Colonic mucosa (tissue), 4 donors: ENCODE results near the gene CD200R1L. TPM values are rescaled to one million over a fixed set of nuclear protein-coding genes. Genes with fewer than 3 reads are reported as not detected.

Source experiments
- DNase-seq: peaks from one replicate; pipeline ENCODE4 v3.0.0-alpha.2; 2020
- H3K27ac ChIP-seq: fragments of 200-600 bp; one replicate; pipeline ENCODE4 v1.8.0; 2021
- H3K27me3 ChIP-seq: fragments of 200-600 bp; one replicate; pipeline ENCODE4 v1.8.0; 2021
- H3K36me3 ChIP-seq: fragments of 200-600 bp; one replicate; pipeline ENCODE4 v1.8.0; 2021
- H3K4me1 ChIP-seq: fragments of 200-600 bp; one replicate; pipeline ENCODE4 v1.8.0; 2021; ENCODE audit warnings: mild to moderate bottlenecking
- H3K4me3 ChIP-seq: fragments of 200-600 bp; one replicate; pipeline ENCODE4 v1.8.0; 2021
- H3K9ac ChIP-seq, 2 donors: one replicate each; pipeline ENCODE4 v1.7.0; 2013; ENCODE audit warnings: control low read depth in 2 of 2, low read depth in 2 of 2, low read length in 2 of 2
- H3K9me3 ChIP-seq: fragments of 200-600 bp; one replicate; pipeline ENCODE4 v1.8.0; 2021
- CTCF ChIP-seq: fragments of 200-600 bp; IDR thresholded peaks from one replicate; pipeline ENCODE4 v1.8.0; 2022; ENCODE audit warnings: antibody characterized with exemption, mild to moderate bottlenecking
- intact Hi-C: fragments of 100-400 bp; cut with DNase I; formaldehyde crosslinking; loops from one replicate; pipeline ENCODE4 v1.14.1; 2022
- total RNA-seq, 2 donors: library from RNA; stranded (reverse); fragmentation: NEBNext Ultra II Directional in 1 of 2; extraction: Animal tissue kit (Norgen Biotek cat#: 25700) in 1 of 2; gene quantifications; one replicate each; pipeline ENCODE4 v1.2.1, GENCODE V29; 2021
- donor health status: healthy.
- donor health status: DM: no; HTN: no; CAD: no.
- donor health status: DM: no; HTN: no; CAD: no.

The CD200R1L gene
- total RNA-seq, 2 donors from 2014 or later: not detected

DNA sequence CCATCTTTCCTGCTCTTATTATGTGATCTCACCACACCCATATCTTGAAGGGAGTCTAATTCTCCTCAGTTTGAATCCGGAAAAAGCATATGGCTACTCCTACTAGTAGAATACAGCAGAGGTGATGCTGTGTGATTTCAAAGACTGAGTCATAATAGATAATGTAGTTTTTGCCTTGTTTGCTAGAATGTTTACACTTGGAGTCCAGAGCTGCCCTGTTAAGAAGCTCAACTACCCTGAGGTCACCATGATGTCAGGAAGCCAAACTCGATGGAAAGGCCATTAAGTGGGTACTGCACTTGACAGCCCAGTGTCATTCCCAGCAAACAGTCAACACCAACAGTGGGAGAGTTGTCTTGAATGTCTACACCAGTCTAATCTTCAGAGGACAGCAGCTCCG is 56.9 kb downstream of the CD200R1L start:
- Histone ChIP-seq H3K27me3 (no peaks in the 10 kb centered on the region), H3K36me3 (no peaks in the 10 kb centered on the region), H3K4me3 (no peak overlapping the region), H3K4me1 (no peaks in the 10 kb centered on the region), H3K9ac (no peak overlapping the region), H3K27ac (no peak overlapping the region), H3K9me3 (no peaks in the 10 kb centered on the region)
- DNase-seq: no peak
- intact Hi-C loops: no loop called here
- no peak for TF ChIP-seq CTCF

- Histone ChIP-seq H3K27me3 (no peaks in the 10 kb centered on the region), H3K9ac (no peak overlapping the region), H3K4me1 (no peaks in the 10 kb centered on the region), H3K4me3 (no peak overlapping the region), H3K36me3 (no peaks in the 10 kb centered on the region), H3K27ac (no peak overlapping the region), H3K9me3 (no peaks in the 10 kb centered on the region)
- intact Hi-C loops: no loop called here
- no peak for DNase-seq
- no peak for TF ChIP-seq CTCF
These were observed 59.6 kb downstream of the CD200R1L start for GRCh38 chr3:112786881-112787579.

- H3K9me3 ChIP-seq: no peaks in the 10 kb centered on the region
- no peak overlapping the region for H3K4me3 ChIP-seq
- DNase-seq: no peak
- intact Hi-C loops: no loop called here
- no peak for TF ChIP-seq CTCF
- H3K36me3 ChIP-seq: no peaks in the 10 kb centered on the region
- H3K9ac ChIP-seq: no peak overlapping the region
- H3K27ac ChIP-seq: no peak overlapping the region
- no peaks in the 10 kb centered on the region for H3K27me3 ChIP-seq
- no peaks in the 10 kb centered on the region for H3K4me1 ChIP-seq
These were observed 60.6 kb downstream of the CD200R1L start for GRCh38 chr3:112786002-112786590.

- Histone ChIP-seq H3K4me1 (no peaks in the 10 kb centered on the region), H3K4me3 (no peak overlapping the region), H3K9me3 (no peaks in the 10 kb centered on the region), H3K9ac (no peak overlapping the region), H3K27me3 (no peaks in the 10 kb centered on the region), H3K27ac (no peak overlapping the region), H3K36me3 (no peaks in the 10 kb centered on the region)
- DNase-seq: no peak
- intact Hi-C loops: no loop called here
- no peak for TF ChIP-seq CTCF
These were observed 61.2 kb downstream of the CD200R1L start for GRCh38 chr3:112785321-112786001.

GRCh38 chr3:112782491-112782890 is 64.2 kb downstream of the CD200R1L start:
- DNase-seq: no peak
- Histone ChIP-seq H3K27ac (no peak overlapping the region), H3K36me3 (no peaks in the 10 kb centered on the region), H3K27me3 (no peaks in the 10 kb centered on the region), H3K4me3 (no peak overlapping the region), H3K4me1 (no peaks in the 10 kb centered on the region), H3K9me3 (no peaks in the 10 kb centered on the region), H3K9ac (no peak overlapping the region)
- no peak for TF ChIP-seq CTCF
- intact Hi-C loops: no loop called here
